Neural progenitor cell (in vitro differentiated cells): ENCODE results near the gene PADI2. TPM values are rescaled to one million over a fixed set of nuclear protein-coding genes. Genes with fewer than 3 reads are reported as not detected.

Experiments
- DNase-seq: peaks from one replicate; pipeline ENCODE4 v3.0.0-alpha.2; 2016; ENCODE audit warnings: low spot score
- H2AFZ ChIP-seq: fragments of 200-600 bp; sonication (generic); replicated peaks from 2 replicates; pipeline ENCODE4 v1.6.1; 2016; ENCODE audit warnings: antibody characterized with exemption
- H3F3A ChIP-seq: fragments of 200-600 bp; sonication (generic); 2 replicates; pipeline ENCODE4 v1.6.1; 2016; ENCODE audit warnings: antibody characterized with exemption, low read depth
- H3K27ac ChIP-seq: fragments of 200-600 bp; sonication (generic); 2 replicates; pipeline ENCODE4 v1.5.1; 2016; ENCODE audit warnings: mild to moderate bottlenecking
- H3K27me3 ChIP-seq: fragments of 200-600 bp; sonication (generic); 2 replicates; pipeline ENCODE4 v1.6.1; 2016; ENCODE audit warnings: mild to moderate bottlenecking, moderate library complexity
- H3K36me3 ChIP-seq: fragments of 200-600 bp; sonication (generic); 2 replicates; pipeline ENCODE4 v1.5.1; 2016
- H3K4me1 ChIP-seq: fragments of 200-600 bp; sonication (generic); 2 replicates; pipeline ENCODE4 v1.6.1; 2016; ENCODE audit warnings: mixed run types
- H3K4me2 ChIP-seq: fragments of 200-600 bp; sonication (generic); 2 replicates; pipeline ENCODE4 v1.6.1; 2016
- H3K4me3 ChIP-seq: fragments of 200-600 bp; sonication (generic); 2 replicates; pipeline ENCODE4 v1.5.1; 2016
- H3K79me2 ChIP-seq: fragments of 200-600 bp; sonication (generic); 2 replicates; pipeline ENCODE4 v1.6.1; 2016; ENCODE audit warnings: low read depth
- H3K9ac ChIP-seq: fragments of 200-600 bp; sonication (generic); 2 replicates; pipeline ENCODE4 v1.6.1; 2016
- H3K9me3 ChIP-seq: fragments of 200-600 bp; sonication (generic); 2 replicates; pipeline ENCODE4 v1.5.1; 2016; ENCODE audit warnings: low read depth
- H4K20me1 ChIP-seq: fragments of 200-600 bp; sonication (generic); 2 replicates; pipeline ENCODE4 v1.6.1; 2016; ENCODE audit warnings: low read depth
- H3K27ac Mint-ChIP-seq: 3 replicates; pipeline ENCODE4 v1.8.0; 2021; ENCODE audit warnings: mixed read lengths
- H3K27me3 Mint-ChIP-seq: 2 replicates; pipeline ENCODE4 v1.8.0; 2022; ENCODE audit warnings: low read depth, mild to moderate bottlenecking, inconsistent platforms, moderate library complexity, mixed read lengths; ENCODE audit not compliant: insufficient read depth
- H3K36me3 Mint-ChIP-seq: 3 replicates; pipeline ENCODE4 v1.8.0; 2021; ENCODE audit warnings: mixed read lengths
- H3K4me1 Mint-ChIP-seq: 3 replicates; pipeline ENCODE4 v1.8.0; 2021; ENCODE audit warnings: mixed read lengths
- H3K4me3 Mint-ChIP-seq: 3 replicates; pipeline ENCODE4 v1.8.0; 2021; ENCODE audit warnings: mild to moderate bottlenecking, moderate library complexity, mixed read lengths
- H3K9me3 Mint-ChIP-seq: 3 replicates; pipeline ENCODE4 v1.8.0; 2020; ENCODE audit warnings: mixed read lengths
- EZH2 ChIP-seq: fragments of 200-600 bp; sonication (generic); IDR thresholded peaks from 2 replicates; pipeline ENCODE4 v1.6.1; 2017; ENCODE audit warnings: antibody characterized with exemption, mild to moderate bottlenecking, moderate library complexity
- EZH2phosphoT487 ChIP-seq: fragments of 200-600 bp; sonication (generic); IDR thresholded peaks from 2 replicates; pipeline ENCODE4 v1.6.1; 2017; ENCODE audit warnings: antibody characterized with exemption
- total RNA-seq: library from RNA; depleted of rRNA; stranded (reverse); fragments of >200 nt; gene quantifications from 2 replicates; pipeline ENCODE4 v1.2.3, GENCODE V29; 2015; ENCODE audit warnings: low replicate concordance
- TF ChIP-seq, protein P1 (sequence below): fragments of 200-600 bp; sonication (generic); IDR thresholded peaks from 2 replicates; pipeline ENCODE4 v1.5.1; 2017; ENCODE audit warnings: antibody characterized with exemption, mild to moderate bottlenecking

Gene PADI2
- total RNA-seq, 1 donor from 2014 or later: 0.77 TPM

DNA sequence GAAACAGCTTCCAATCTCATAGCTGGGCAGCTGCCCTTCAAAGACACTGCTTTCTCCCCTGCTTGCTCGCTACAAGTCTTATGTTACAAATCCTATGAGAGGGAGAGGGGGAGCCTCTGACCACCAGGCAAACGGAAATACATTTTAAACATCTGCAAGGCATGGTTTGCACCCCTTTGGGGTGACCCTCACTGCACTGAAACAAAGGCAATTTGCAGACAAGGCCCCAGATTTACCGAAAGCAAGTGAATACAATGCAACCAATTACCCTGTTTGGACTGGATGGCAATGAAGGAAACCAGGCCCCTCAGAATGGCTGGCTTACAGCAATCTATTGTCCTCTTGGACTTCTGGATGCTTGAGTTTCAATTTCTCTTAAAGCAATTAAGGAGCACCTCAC lies 95.7 kb downstream of the PADI2 start:
- TF ChIP-seq EZH2 (no peak), EZH2phosphoT487 (no peak)
- TF ChIP-seq, protein P1, sequence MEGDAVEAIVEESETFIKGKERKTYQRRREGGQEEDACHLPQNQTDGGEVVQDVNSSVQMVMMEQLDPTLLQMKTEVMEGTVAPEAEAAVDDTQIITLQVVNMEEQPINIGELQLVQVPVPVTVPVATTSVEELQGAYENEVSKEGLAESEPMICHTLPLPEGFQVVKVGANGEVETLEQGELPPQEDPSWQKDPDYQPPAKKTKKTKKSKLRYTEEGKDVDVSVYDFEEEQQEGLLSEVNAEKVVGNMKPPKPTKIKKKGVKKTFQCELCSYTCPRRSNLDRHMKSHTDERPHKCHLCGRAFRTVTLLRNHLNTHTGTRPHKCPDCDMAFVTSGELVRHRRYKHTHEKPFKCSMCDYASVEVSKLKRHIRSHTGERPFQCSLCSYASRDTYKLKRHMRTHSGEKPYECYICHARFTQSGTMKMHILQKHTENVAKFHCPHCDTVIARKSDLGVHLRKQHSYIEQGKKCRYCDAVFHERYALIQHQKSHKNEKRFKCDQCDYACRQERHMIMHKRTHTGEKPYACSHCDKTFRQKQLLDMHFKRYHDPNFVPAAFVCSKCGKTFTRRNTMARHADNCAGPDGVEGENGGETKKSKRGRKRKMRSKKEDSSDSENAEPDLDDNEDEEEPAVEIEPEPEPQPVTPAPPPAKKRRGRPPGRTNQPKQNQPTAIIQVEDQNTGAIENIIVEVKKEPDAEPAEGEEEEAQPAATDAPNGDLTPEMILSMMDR: peak; percentile 52
- peaks cover 12% of the 10 kb centered on the region for H3K36me3 ChIP-seq
- H3K9ac ChIP-seq: no peak overlapping the region
- H3K27ac ChIP-seq: peak overlapping the region; percentile 86
- H3F3A ChIP-seq: peaks cover 32% of the 10 kb centered on the region
- no peak overlapping the region for H2AFZ ChIP-seq
- no peaks in the 10 kb centered on the region for H3K79me2 ChIP-seq
- Mint-ChIP-seq H3K9me3 (no peaks in the 10 kb centered on the region), H3K36me3 (peaks cover 36% of the 10 kb centered on the region), H3K27me3 (peaks cover 3% of the 10 kb centered on the region), H3K27ac (peak overlapping the region; percentile 81), H3K4me1 (peaks cover 5% of the 10 kb centered on the region), H3K4me3 (no peak overlapping the region)
- H3K4me3 ChIP-seq: no peak overlapping the region
- H4K20me1 ChIP-seq: no peaks in the 10 kb centered on the region
- H3K4me2 ChIP-seq: peak overlapping the region; percentile 56
- no peaks in the 10 kb centered on the region for H3K9me3 ChIP-seq
- DNase-seq: peak; percentile 64
- H3K4me1 ChIP-seq: peaks cover 19% of the 10 kb centered on the region
- H3K27me3 ChIP-seq: no peaks in the 10 kb centered on the region

DNA sequence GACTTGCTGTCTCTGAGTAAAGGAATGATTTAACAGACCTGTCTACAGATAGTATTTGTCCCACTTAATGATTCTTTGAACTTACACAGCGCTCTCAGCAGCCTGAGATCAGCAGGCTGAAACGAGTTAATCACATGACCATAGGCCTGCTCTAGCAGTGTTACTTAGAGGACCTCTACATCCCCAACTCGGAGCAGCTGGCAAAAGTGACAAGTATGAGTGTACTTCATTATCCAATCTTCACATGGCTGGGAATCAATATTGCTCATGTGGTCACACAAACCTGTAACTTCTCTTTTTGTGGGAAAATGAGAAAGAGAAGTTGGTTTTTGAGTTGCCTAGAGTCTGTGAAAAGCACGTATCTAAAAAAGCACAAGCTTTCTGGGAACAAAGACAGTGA lies 96.1 kb downstream of the PADI2 start:
- no peaks in the 10 kb centered on the region for H4K20me1 ChIP-seq
- H3K36me3 ChIP-seq: peaks cover 12% of the 10 kb centered on the region
- peaks cover 37% of the 10 kb centered on the region for H3F3A ChIP-seq
- Mint-ChIP-seq H3K9me3 (no peaks in the 10 kb centered on the region), H3K4me1 (peaks cover 5% of the 10 kb centered on the region), H3K27ac (no peak overlapping the region), H3K36me3 (peaks cover 31% of the 10 kb centered on the region), H3K27me3 (peaks cover 3% of the 10 kb centered on the region), H3K4me3 (no peak overlapping the region)
- no peak overlapping the region for H3K4me3 ChIP-seq
- peaks cover 19% of the 10 kb centered on the region for H3K4me1 ChIP-seq
- DNase-seq: peak; percentile 30
- H3K27ac ChIP-seq: peak overlapping the region; percentile 86
- peak overlapping the region; percentile 56 for H3K4me2 ChIP-seq
- H3K9me3 ChIP-seq: no peaks in the 10 kb centered on the region
- H3K9ac ChIP-seq: no peak overlapping the region
- no peak for TF ChIP-seq EZH2
- TF ChIP-seq EZH2phosphoT487: no peak
- TF ChIP-seq, protein P1: no peak
- H3K27me3 ChIP-seq: no peaks in the 10 kb centered on the region
- no peak overlapping the region for H2AFZ ChIP-seq
- H3K79me2 ChIP-seq: no peaks in the 10 kb centered on the region

DNA sequence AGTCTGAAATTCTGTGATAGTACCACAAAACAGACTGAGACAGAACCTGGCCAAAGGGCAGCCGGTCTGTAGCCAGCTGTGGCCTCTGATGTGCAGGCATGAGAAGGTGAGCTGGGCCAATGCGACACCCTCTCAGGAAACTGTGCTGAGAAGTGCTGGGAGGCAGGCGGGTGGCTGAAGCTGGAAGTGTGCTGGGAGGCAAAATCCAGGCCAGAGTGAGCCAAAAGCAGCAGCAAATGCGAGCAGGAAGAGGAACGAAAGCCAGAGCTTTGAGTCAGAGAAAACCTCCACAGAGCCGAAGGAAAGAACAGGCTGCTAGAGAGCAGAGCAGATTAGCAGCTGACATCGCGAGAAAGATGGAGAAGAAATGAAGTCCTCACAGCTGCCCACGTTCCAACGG lies 97.4 kb downstream of the PADI2 start:
- H3K4me3 Mint-ChIP-seq: no peak overlapping the region
- TF ChIP-seq EZH2phosphoT487 (no peak), EZH2 (no peak)
- TF ChIP-seq, protein P1: no peak
- Histone ChIP-seq H3K27me3 (no peaks in the 10 kb centered on the region), H3K9me3 (no peaks in the 10 kb centered on the region), H3K4me1 (peaks cover 19% of the 10 kb centered on the region), H4K20me1 (no peaks in the 10 kb centered on the region), H3K36me3 (peaks cover 12% of the 10 kb centered on the region), H2AFZ (no peak overlapping the region), H3K27ac (no peak overlapping the region), H3K9ac (no peak overlapping the region), H3F3A (peaks cover 37% of the 10 kb centered on the region), H3K4me3 (no peak overlapping the region), H3K4me2 (no peak overlapping the region), H3K79me2 (no peaks in the 10 kb centered on the region)
- peaks cover 5% of the 10 kb centered on the region for H3K4me1 Mint-ChIP-seq
- no peak for DNase-seq
- no peak overlapping the region for H3K27ac Mint-ChIP-seq
- H3K9me3 Mint-ChIP-seq: no peaks in the 10 kb centered on the region
- H3K36me3 Mint-ChIP-seq: peaks cover 23% of the 10 kb centered on the region
- peaks cover 3% of the 10 kb centered on the region for H3K27me3 Mint-ChIP-seq
